Hematopoietic multipotent progenitor cell treated with erythropoietin and hydrocortisone succinate and interleukin-3 and kit ligand, for 17 days (in vitro differentiated cells): ENCODE data around the gene MAFG.

Experiments used
- DNase-seq: peaks from one replicate; pipeline ENCODE4 v3.0.0-alpha.2; 2015; ENCODE audit warnings: low spot score

Gene MAFG

GRCh38 chr17:81927653-81928543, at the start of gene MAFG:
Gene MAFG (minus strand): TSS chr17:81927735. CDS start chr17:81923185, 4,550 bp downstream.
- peak; percentile 97 for DNase-seq

GRCh38 chr17:81976332-81977210, 49.0 kb upstream of the MAFG start:
- DNase-seq, result peak; percentile 9

GRCh38 chr17:81973432-81973831, 45.9 kb upstream of the MAFG start:
- DNase-seq, result no peak

GRCh38 chr17:81968850-81969812, 41.6 kb upstream of the MAFG start:
- no peak for DNase-seq

GRCh38 chr17:81968396-81968745, 40.8 kb upstream of the MAFG start:
- no peak for DNase-seq

- DNase-seq, result no peak
Observed at GRCh38 chr17:81967533-81968395, 40.2 kb upstream of the MAFG start.

- DNase-seq, result no peak
Observed at GRCh38 chr17:81967244-81967532, 39.7 kb upstream of the MAFG start.

GRCh38 chr17:81966343-81967243, 39.1 kb upstream of the MAFG start:
- no peak for DNase-seq

- DNase-seq, result no peak
Observed at GRCh38 chr17:81964081-81964849, 36.7 kb upstream of the MAFG start.

GRCh38 chr17:81962499-81963441, 35.2 kb upstream of the MAFG start:
- DNase-seq, result no peak

GRCh38 chr17:81961521-81962498, 34.3 kb upstream of the MAFG start:
- no peak for DNase-seq

GRCh38 chr17:81961087-81961511, 33.6 kb upstream of the MAFG start, which contains the start of gene NOTUM:
Gene NOTUM (minus strand): TSS chr17:81961187. CDS start chr17:81960909, 278 bp downstream.
- DNase-seq, result no peak

GRCh38 chr17:81960130-81960958, 32.8 kb upstream of the MAFG start:
- no peak for DNase-seq

- DNase-seq, result peak; percentile 76
Observed at GRCh38 chr17:81959362-81960129, 32.0 kb upstream of the MAFG start.
